Activated naive CD8-positive, alpha-beta T cell treated with anti-CD3 and anti-CD28 coated beads, Interleukin-2, amount 50 U/mL, for 16 hours (primary cell): ENCODE measurements around the gene SLAMF8.

Experiments
- DNase-seq: peaks from one replicate; pipeline ENCODE4 v3.0.0-alpha.2; 2020; ENCODE audit warnings: low read depth, low spot score

SLAMF8 gene

GRCh38 chr1:159817276-159818041 lies 9.2 kb upstream of the SLAMF8 start:
- DNase-seq = no peak

GRCh38 chr1:159821171-159821867 lies 5.4 kb upstream of the SLAMF8 start:
- DNase-seq = no peak

GRCh38 chr1:159823406-159823805 lies 3.3 kb upstream of the SLAMF8 start:
- no peak for DNase-seq

GRCh38 chr1:159825564-159825963 lies 1.1 kb upstream of the SLAMF8 start:
- DNase-seq = no peak

- no peak for DNase-seq
Observed at GRCh38 chr1:159827102-159827490, 423 bp downstream of the SLAMF8 start.

GRCh38 chr1:159827549-159827948 lies 876 bp downstream of the SLAMF8 start:
- DNase-seq = no peak

GRCh38 chr1:159828176-159828575 lies 1.5 kb downstream of the SLAMF8 start:
- DNase-seq = no peak

- no peak for DNase-seq
Observed at GRCh38 chr1:159828581-159829272, 2.1 kb downstream of the SLAMF8 start.

GRCh38 chr1:159829273-159829634 lies 2.6 kb downstream of the SLAMF8 start:
- no peak for DNase-seq

GRCh38 chr1:159829822-159830465 lies 3.3 kb downstream of the SLAMF8 start:
- DNase-seq = no peak

- DNase-seq = no peak
Observed at GRCh38 chr1:159830722-159831121, 4.0 kb downstream of the SLAMF8 start.

GRCh38 chr1:159831412-159832141 lies 4.9 kb downstream of the SLAMF8 start:
- DNase-seq = no peak

GRCh38 chr1:159832309-159832708 lies 5.6 kb downstream of the SLAMF8 start:
- no peak for DNase-seq

- no peak for DNase-seq
Observed at GRCh38 chr1:159835356-159835755, 8.7 kb downstream of the SLAMF8 start.

GRCh38 chr1:159835862-159836525 lies 9.3 kb downstream of the SLAMF8 start:
- no peak for DNase-seq

- DNase-seq = no peak
Observed at GRCh38 chr1:159838715-159839114, 12.0 kb downstream of the SLAMF8 start.

GRCh38 chr1:159839116-159839849 lies 12.6 kb downstream of the SLAMF8 start:
- no peak for DNase-seq

- DNase-seq = no peak
Observed at GRCh38 chr1:159841749-159842148, 15.1 kb downstream of the SLAMF8 start.

- DNase-seq = no peak
Observed at GRCh38 chr1:159843459-159843858, 16.8 kb downstream of the SLAMF8 start.
